GM23248 (cell line): Measurements from ENCODE around the gene SPATS2L. TPM values are rescaled to one million over a fixed set of nuclear protein-coding genes. Genes with fewer than 3 reads are reported as not detected.

ENCODE experiments used
- DNase-seq: peaks from one replicate; pipeline ENCODE4 v3.0.0-alpha.2; 2015
- H2AFZ ChIP-seq: fragments of 200-600 bp; sonication (generic); 2 replicates; pipeline ENCODE4 v1.6.1; 2016; ENCODE audit warnings: antibody characterized with exemption
- H3F3A ChIP-seq: fragments of 200-600 bp; sonication (generic); 2 replicates; pipeline ENCODE4 v1.6.1; 2016; ENCODE audit warnings: mild to moderate bottlenecking, antibody characterized with exemption, mixed run types; ENCODE audit not compliant: insufficient read depth
- H3K27ac ChIP-seq: fragments of 200-600 bp; sonication (generic); 2 replicates; pipeline ENCODE4 v1.5.1; 2016; ENCODE audit warnings: mild to moderate bottlenecking
- H3K27me3 ChIP-seq: fragments of 200-600 bp; sonication (generic); replicated peaks from 2 replicates; pipeline ENCODE4 v1.6.1; 2016; ENCODE audit warnings: mild to moderate bottlenecking; ENCODE audit not compliant: insufficient read depth
- H3K36me3 ChIP-seq: fragments of 200-600 bp; sonication (generic); 2 replicates; pipeline ENCODE4 v1.6.1; 2016; ENCODE audit warnings: low read depth, mild to moderate bottlenecking
- H3K4me1 ChIP-seq: fragments of 200-600 bp; sonication (generic); 2 replicates; pipeline ENCODE4 v1.6.1; 2016; ENCODE audit warnings: mild to moderate bottlenecking; ENCODE audit not compliant: insufficient read depth
- H3K4me2 ChIP-seq: fragments of 200-600 bp; sonication (generic); one replicate; pipeline ENCODE4 v1.6.1; 2016; ENCODE audit warnings: mild to moderate bottlenecking; ENCODE audit not compliant: unreplicated experiment
- H3K4me3 ChIP-seq: fragments of 200-600 bp; sonication (generic); 2 replicates; pipeline ENCODE4 v1.5.1; 2016; ENCODE audit warnings: mild to moderate bottlenecking
- H3K79me2 ChIP-seq: fragments of 200-600 bp; sonication (generic); 2 replicates; pipeline ENCODE4 v1.6.1; 2016; ENCODE audit warnings: mild to moderate bottlenecking; ENCODE audit not compliant: insufficient read depth
- H3K9ac ChIP-seq: fragments of 200-600 bp; sonication (generic); 2 replicates; pipeline ENCODE4 v1.6.1; 2016; ENCODE audit warnings: mild to moderate bottlenecking
- H3K9me2 ChIP-seq: fragments of 200-600 bp; sonication (generic); 2 replicates; pipeline ENCODE4 v1.6.1; 2016; ENCODE audit warnings: mixed run types, mild to moderate bottlenecking, moderate library complexity; ENCODE audit not compliant: insufficient read depth
- H3K9me3 ChIP-seq: fragments of 200-600 bp; sonication (generic); one replicate; pipeline ENCODE4 v1.6.1; 2017; ENCODE audit warnings: low read depth
- H4K20me1 ChIP-seq: fragments of 200-600 bp; sonication (generic); 2 replicates; pipeline ENCODE4 v1.6.0; 2016; ENCODE audit not compliant: insufficient read depth
- EZH2 ChIP-seq: fragments of 200-600 bp; sonication (generic); IDR thresholded peaks from 2 replicates; pipeline ENCODE4 v1.6.1; 2018; ENCODE audit warnings: antibody characterized with exemption, mild to moderate bottlenecking; ENCODE audit not compliant: insufficient read depth, poor library complexity, severe bottlenecking
- EZH2phosphoT487 ChIP-seq: fragments of 200-600 bp; sonication (generic); IDR thresholded peaks from 2 replicates; pipeline ENCODE4 v1.6.1; 2018; ENCODE audit warnings: antibody characterized with exemption, moderate library complexity, mild to moderate bottlenecking, low read depth; ENCODE audit not compliant: insufficient read depth
- WGBS, 2 experiments: methylation state at CpG; one replicate each; pipeline ENCODE4 v1.1.6; 2015 to 2017; ENCODE audit warnings: low lambda C conversion rate in 2 of 2, low coverage in 1 of 2; ENCODE audit errors: missing lambda C conversion rate in 2 of 2; 5-methylcytosine and 5-hydroxymethylcytosine counted together
- in situ Hi-C: fragments of 300-500 bp; cut with MboI; formaldehyde crosslinking; loops from 2 replicates; pipeline ENCODE4 v1.15.0; 2020
- polyA plus RNA-seq: library from polyadenylated mRNA; unstranded; fragments of >200 nt; fragmentation: Nextera tagmentation; extraction: Ambion mirVana; gene quantifications from 2 replicates; pipeline ENCODE4 v1.2.1, GENCODE V29; 2016
- small RNA-seq: library from RNA; depleted of rRNA; stranded (forward); fragments of <200 nt; gene quantifications from one replicate; pipeline ENCODE3, GENCODE V24; 2014; ENCODE audit warnings: low read depth, low replicate concordance
- total RNA-seq: library from RNA; depleted of rRNA; stranded (reverse); fragments of >200 nt; shearing (Covaris generic); gene quantifications from 2 replicates; pipeline ENCODE4 v1.2.3, GENCODE V29; 2014; rRNA removed

Gene SPATS2L
- total and polyA plus RNA-seq, 2 experiments from 2014 or later = 78.3 to 128 TPM

GRCh38 chr2:200525551-200525881 lies 219.0 kb downstream of the SPATS2L start:
- H3K27ac ChIP-seq = peak overlapping the region; percentile 2; the same call in 1 of the 2 replicates
- in situ Hi-C loops = no loop called here
- 12 to 15% methylated on average over 7 of the region's 7 CpGs for WGBS, 2 experiments
- no peaks in the 10 kb centered on the region for H3F3A ChIP-seq
- H3K9ac ChIP-seq = peak overlapping the region; percentile 76
- no peaks in the 10 kb centered on the region for H3K9me2 ChIP-seq
- no peak for TF ChIP-seq EZH2phosphoT487
- no peak for TF ChIP-seq EZH2
- peak overlapping the region; percentile 89 for H3K4me3 ChIP-seq
- peak overlapping the region; percentile 83 for H2AFZ ChIP-seq
- H3K79me2 ChIP-seq = peaks cover 42% of the 10 kb centered on the region
- no peaks in the 10 kb centered on the region for H3K36me3 ChIP-seq
- H3K9me3 ChIP-seq = no peaks in the 10 kb centered on the region
- peaks cover 12% of the 10 kb centered on the region; the same call in 1 of the 2 replicates for H3K4me1 ChIP-seq
- no peaks in the 10 kb centered on the region for H4K20me1 ChIP-seq
- H3K27me3 ChIP-seq = no peaks in the 10 kb centered on the region
- DNase-seq = no peak
- peak overlapping the region; percentile 85 for H3K4me2 ChIP-seq

- in situ Hi-C loops = no loop called here
- Histone ChIP-seq H3K36me3 (no peaks in the 10 kb centered on the region), H3F3A (no peaks in the 10 kb centered on the region), H3K4me2 (peak within 1 kb of the TSS; percentile 85), H3K9me3 (no peaks in the 10 kb centered on the region), H3K27ac (peak within 1 kb of the TSS; percentile 44), H3K9ac (peak within 1 kb of the TSS; percentile 76), H4K20me1 (no peaks in the 10 kb centered on the region), H2AFZ (peak within 1 kb of the TSS; percentile 83), H3K9me2 (no peaks in the 10 kb centered on the region), H3K4me1 (peaks cover 12% of the 10 kb centered on the region; the same call in 1 of the 2 replicates), H3K79me2 (peaks cover 47% of the 10 kb centered on the region), H3K27me3 (no peaks in the 10 kb centered on the region), H3K4me3 (peak within 1 kb of the TSS; percentile 89)
- DNase-seq = peak; percentile 99
- no peak for TF ChIP-seq EZH2phosphoT487
- no peak for TF ChIP-seq EZH2
- 1% methylated on average over 54 to 56 of the region's 56 CpGs for WGBS, 2 experiments
These were observed 219.6 kb downstream of the SPATS2L start, which contains the start of gene SGO2 for GRCh38 chr2:200525882-200526651. SGO2 (plus strand) TSS chr2:200526207; CDS start chr2:200532976, 6,769 bp downstream.

GRCh38 chr2:200528228-200528627 lies 221.7 kb downstream of the SPATS2L start:
- no peak for TF ChIP-seq EZH2phosphoT487
- no peak for TF ChIP-seq EZH2
- Histone ChIP-seq H2AFZ (no peak overlapping the region), H3K27me3 (no peaks in the 10 kb centered on the region), H3K4me2 (no peak overlapping the region), H3K4me1 (peaks cover 12% of the 10 kb centered on the region; the same call in 1 of the 2 replicates), H3K79me2 (peaks cover 69% of the 10 kb centered on the region), H3K36me3 (no peaks in the 10 kb centered on the region), H3K9me2 (no peaks in the 10 kb centered on the region), H3F3A (no peaks in the 10 kb centered on the region), H3K4me3 (no peak overlapping the region), H4K20me1 (no peaks in the 10 kb centered on the region), H3K9me3 (no peaks in the 10 kb centered on the region), H3K27ac (no peak overlapping the region), H3K9ac (no peak overlapping the region)
- 65 to 76% methylated on average over 2 to 3 of the region's 3 CpGs for WGBS, 2 experiments
- in situ Hi-C loops = no loop called here
- no peak for DNase-seq

Small RNA genes lying within 50 kb of the gene (small RNA-seq; reads per million reads assigned to genes)
- not detected for gene RNY4P34

Other genes starting within 250 kb of the SPATS2L start
- 24.0 and 27.7 TPM in 2 replicates for gene KCTD18, start 203.4 kb downstream of the SPATS2L start, total RNA-seq
- 15.6 and 17.9 TPM in 2 replicates for gene KCTD18, start 203.4 kb downstream of the SPATS2L start, polyA plus RNA-seq
- 6.2 and 6.3 TPM in 2 replicates for gene SGO2, start 219.5 kb downstream of the SPATS2L start, total RNA-seq
- 11.7 and 14.5 TPM in 2 replicates for gene SGO2, start 219.5 kb downstream of the SPATS2L start, polyA plus RNA-seq